ENCODE measurements around the gene RPL4.

- TF ChIP-seq CTCF (IDR thresholded peaks at IDR 0.05) (no peak), POLR2A (IDR thresholded peaks at IDR 0.05) (no peak), EP300 (IDR thresholded peaks at IDR 0.05) (no peak)
These were observed 42.7 kb downstream of the RPL4 start for GRCh38 chr15:66461917-66462316.
